RWPE2 (cell line): ENCODE measurements around the gene C12orf76.

Experiments used
- ATAC-seq: fragments of 200-7000 bp; cut with Tn5 transposase; 3 replicates; pipeline ENCODE4 v1.9.1; 2021; ENCODE audit warnings: low read depth
- DNase-seq: peaks from one replicate; pipeline ENCODE4 v3.0.0-alpha.2; 2020; ENCODE audit warnings: low spot score
- H3K27ac ChIP-seq: fragments of 450-650 bp; 2 replicates; pipeline ENCODE4 v1.5.1; 2017; ENCODE audit warnings: mild to moderate bottlenecking; ENCODE audit not compliant: poor library complexity, severe bottlenecking
- H3K27me3 ChIP-seq: fragments of 250-450 bp; sonication (Bioruptor Pico); 2 replicates; pipeline ENCODE4 v1.5.1; 2021; ENCODE audit warnings: mild to moderate bottlenecking, moderate library complexity; ENCODE audit not compliant: insufficient read depth, poor library complexity, severe bottlenecking
- H3K36me3 ChIP-seq: fragments of 250-450 bp; sonication (Bioruptor Pico); 2 replicates; pipeline ENCODE4 v1.5.1; 2020; ENCODE audit warnings: low read depth, mild to moderate bottlenecking, moderate library complexity
- H3K4me1 ChIP-seq: fragments of 250-450 bp; sonication (Bioruptor Pico); 2 replicates; pipeline ENCODE4 v1.5.1; 2021; ENCODE audit warnings: mild to moderate bottlenecking, moderate library complexity; ENCODE audit not compliant: insufficient read depth, poor library complexity, severe bottlenecking
- H3K4me3 ChIP-seq: fragments of 250-450 bp; sonication (Bioruptor Pico); 2 replicates; pipeline ENCODE4 v1.5.1; 2021; ENCODE audit warnings: mild to moderate bottlenecking, moderate library complexity; ENCODE audit not compliant: severe bottlenecking
- H3K9me3 ChIP-seq: fragments of 250-450 bp; sonication (Bioruptor Pico); 2 replicates; pipeline ENCODE4 v1.5.1; 2021; ENCODE audit warnings: mild to moderate bottlenecking, moderate library complexity; ENCODE audit not compliant: severe bottlenecking
- TF ChIP-seq, protein P1 (sequence below): fragments of 450-650 bp; IDR thresholded peaks from one replicate; pipeline ENCODE4 v1.5.1; 2017; ENCODE audit warnings: mild to moderate bottlenecking, moderate library complexity; ENCODE audit not compliant: poor library complexity, severe bottlenecking

The C12orf76 gene, protein sequence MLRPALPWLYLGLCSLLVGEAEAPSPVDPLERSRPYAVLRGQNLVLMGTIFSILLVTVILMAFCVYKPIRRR

DNA sequence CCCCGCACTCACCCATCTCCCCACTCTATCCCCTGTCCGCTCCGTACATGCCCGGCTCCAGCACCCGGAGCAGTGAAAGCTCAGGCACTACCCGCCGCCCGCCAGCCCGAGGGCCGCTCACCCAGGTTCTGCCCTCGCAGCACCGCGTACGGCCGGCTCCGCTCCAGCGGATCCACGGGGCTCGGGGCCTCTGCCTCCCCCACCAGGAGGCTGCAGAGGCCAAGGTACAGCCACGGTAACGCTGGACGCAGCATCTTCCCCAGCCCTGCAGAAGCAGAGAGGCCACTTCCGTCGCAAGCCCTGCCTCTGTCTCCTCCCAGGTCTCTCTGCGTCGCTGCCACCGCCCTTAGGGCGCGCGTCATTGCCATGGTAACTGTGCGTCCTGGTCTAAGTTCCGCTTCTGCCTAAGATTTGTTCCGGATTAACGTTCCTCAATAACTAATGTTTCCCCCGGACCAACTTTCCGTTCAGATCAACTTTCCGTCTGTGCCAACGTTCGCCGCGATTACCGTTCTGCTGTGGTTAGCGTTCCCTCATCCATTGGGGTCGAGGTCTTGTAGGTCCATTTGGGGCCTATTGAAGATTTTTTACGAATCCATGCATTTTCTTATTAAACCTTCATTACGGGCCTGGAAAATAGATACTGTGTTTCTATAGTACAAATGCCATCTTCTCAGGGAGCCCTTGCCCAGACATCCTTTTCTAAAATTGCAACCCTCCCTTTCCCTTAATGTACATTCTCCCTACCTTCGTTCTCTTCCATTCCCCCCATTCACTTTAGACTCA lies at the start of gene C12orf76:
C12orf76 (minus strand) TSS at position 281 of the 786 bp plus-strand sequence; CDS start at position 254, 27 bp downstream.
- no peaks in the 10 kb centered on the region for H3K9me3 ChIP-seq
- peak; percentile 91 for DNase-seq
- H3K36me3 ChIP-seq = no peaks in the 10 kb centered on the region
- H3K4me1 ChIP-seq = peaks cover 6% of the 10 kb centered on the region
- peak within 1 kb of the TSS; percentile 66 for H3K4me3 ChIP-seq
- peak within 1 kb of the TSS; percentile 7 for H3K27ac ChIP-seq
- TF ChIP-seq, protein P1, sequence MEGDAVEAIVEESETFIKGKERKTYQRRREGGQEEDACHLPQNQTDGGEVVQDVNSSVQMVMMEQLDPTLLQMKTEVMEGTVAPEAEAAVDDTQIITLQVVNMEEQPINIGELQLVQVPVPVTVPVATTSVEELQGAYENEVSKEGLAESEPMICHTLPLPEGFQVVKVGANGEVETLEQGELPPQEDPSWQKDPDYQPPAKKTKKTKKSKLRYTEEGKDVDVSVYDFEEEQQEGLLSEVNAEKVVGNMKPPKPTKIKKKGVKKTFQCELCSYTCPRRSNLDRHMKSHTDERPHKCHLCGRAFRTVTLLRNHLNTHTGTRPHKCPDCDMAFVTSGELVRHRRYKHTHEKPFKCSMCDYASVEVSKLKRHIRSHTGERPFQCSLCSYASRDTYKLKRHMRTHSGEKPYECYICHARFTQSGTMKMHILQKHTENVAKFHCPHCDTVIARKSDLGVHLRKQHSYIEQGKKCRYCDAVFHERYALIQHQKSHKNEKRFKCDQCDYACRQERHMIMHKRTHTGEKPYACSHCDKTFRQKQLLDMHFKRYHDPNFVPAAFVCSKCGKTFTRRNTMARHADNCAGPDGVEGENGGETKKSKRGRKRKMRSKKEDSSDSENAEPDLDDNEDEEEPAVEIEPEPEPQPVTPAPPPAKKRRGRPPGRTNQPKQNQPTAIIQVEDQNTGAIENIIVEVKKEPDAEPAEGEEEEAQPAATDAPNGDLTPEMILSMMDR = no peak
- no peaks in the 10 kb centered on the region for H3K27me3 ChIP-seq
- ATAC-seq = peak; percentile 99

DNA sequence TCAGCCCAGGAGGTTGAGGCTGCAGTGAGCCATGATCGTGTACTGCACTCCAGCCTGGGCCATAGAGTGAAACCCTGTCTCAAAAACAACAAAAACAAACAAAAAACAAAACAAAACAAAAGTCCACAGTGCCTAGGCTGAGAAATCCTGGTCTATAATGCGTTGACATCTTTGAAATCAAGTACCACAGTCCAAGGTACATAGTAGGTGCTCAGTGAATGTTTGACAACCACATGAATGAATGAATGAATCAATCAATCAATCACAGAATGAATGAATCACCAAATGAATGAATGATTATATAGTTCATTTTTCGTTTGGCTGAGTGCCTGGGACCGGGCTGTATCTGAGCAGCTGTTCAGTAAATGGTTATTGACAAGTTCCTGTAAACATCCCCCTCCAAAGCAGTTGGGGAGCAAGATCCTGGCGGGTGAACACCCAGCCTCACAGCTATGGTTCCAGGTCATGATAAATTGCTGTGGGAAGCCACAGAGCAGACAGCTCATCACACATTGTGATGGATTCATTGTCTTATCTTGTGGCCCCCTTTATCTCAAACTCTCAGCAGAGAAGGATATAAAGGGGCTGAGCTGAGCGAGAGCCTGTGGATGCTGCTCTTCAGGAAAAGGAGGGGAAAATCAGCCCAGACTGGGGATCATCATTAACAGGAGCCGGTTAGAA lies 45.4 kb upstream of the C12orf76 start:
- ATAC-seq = no peak
- no peaks in the 10 kb centered on the region for H3K36me3 ChIP-seq
- H3K4me1 ChIP-seq = no peaks in the 10 kb centered on the region
- no peaks in the 10 kb centered on the region for H3K27me3 ChIP-seq
- H3K9me3 ChIP-seq = no peaks in the 10 kb centered on the region
- no peak overlapping the region for H3K27ac ChIP-seq
- no peak for DNase-seq
- TF ChIP-seq, protein P1 = no peak
- no peak overlapping the region for H3K4me3 ChIP-seq

DNA sequence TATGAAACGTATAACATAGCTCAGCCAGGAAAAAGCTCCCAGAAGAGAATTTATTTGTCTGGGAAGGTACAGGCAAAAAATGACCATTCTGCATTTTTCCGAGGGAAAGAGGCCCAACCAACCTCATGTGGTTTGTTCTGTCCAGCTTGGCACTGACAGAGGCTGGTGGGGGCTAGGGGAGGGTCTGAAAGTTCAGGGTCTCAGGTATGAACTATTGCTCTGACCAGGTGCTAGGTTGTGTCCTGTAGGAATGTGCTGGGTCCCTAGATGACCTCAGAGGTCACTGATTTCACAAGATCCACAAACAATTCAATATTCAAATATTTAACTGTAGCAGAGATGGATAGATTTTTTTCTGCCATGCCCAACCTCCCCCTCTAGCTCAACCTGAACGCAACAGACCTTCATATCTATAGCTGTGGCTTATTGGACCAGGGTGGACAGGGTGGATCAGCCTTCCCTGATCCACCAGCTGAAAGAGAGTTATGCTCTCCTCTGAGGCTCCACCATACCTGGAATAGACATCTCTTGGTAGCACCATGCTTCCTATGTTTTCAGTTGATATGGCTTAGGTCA lies 42.9 kb upstream of the C12orf76 start:
- no peak overlapping the region for H3K4me3 ChIP-seq
- H3K27ac ChIP-seq = no peak overlapping the region
- no peaks in the 10 kb centered on the region for H3K36me3 ChIP-seq
- ATAC-seq (no peak), DNase-seq (no peak)
- TF ChIP-seq, protein P1 = no peak
- H3K9me3 ChIP-seq = no peaks in the 10 kb centered on the region
- no peaks in the 10 kb centered on the region for H3K4me1 ChIP-seq
- H3K27me3 ChIP-seq = no peaks in the 10 kb centered on the region

DNA sequence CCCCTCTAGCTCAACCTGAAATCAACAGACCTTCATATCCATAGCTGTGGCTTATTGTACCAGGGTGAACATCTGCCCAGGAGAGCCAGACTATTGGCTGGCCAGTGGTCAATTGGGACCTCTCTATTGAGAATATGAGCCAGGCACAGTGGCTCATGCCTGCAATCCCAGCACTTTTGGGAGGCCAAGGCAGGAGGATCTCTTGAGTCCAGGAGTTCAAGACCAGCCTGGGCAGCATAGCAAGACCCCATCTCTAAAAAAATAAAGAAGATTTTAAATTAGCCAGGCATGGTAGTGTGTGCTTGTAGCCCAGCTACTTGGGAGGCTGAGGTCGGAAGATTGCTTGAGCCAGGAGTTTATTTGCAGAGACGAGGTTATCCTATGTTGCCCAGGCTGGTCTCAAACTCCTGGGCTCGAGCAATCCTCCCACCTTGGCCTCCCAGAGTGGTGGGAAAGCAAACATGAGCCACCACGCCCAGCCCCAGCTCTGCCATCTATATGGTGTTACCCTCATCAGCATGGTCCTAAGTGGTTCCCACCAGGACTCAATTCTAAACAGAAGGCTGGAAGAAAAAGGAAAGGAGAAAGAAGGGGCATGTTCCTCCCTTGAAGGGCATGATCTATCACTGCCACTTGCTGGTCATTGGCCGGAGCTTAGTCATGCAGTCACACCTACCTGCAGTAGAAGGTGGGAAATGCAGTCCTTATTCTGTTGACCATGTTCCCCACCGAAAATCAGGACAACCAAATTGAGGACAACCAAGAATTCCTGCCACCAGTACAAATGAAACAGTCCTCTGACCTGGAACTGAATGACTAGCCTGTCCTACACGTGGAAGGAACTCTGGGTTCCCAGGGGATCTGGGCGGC lies 42.2 kb upstream of the C12orf76 start:
- TF ChIP-seq, protein P1 = no peak
- Histone ChIP-seq H3K4me3 (no peak overlapping the region), H3K4me1 (no peaks in the 10 kb centered on the region), H3K27me3 (no peaks in the 10 kb centered on the region), H3K27ac (no peak overlapping the region), H3K36me3 (no peaks in the 10 kb centered on the region), H3K9me3 (no peaks in the 10 kb centered on the region)
- DNase-seq (no peak), ATAC-seq (peak; percentile 14; the same call in 1 of the 3 replicates)
